Panc1 (cell line): Measurements from ENCODE around the gene ZNF692. TPM values are rescaled to one million over a fixed set of nuclear protein-coding genes. Genes with fewer than 3 reads are reported as not detected.
A peak's percentile ranks its signal among the peaks of the same experiment; 100 is the strongest.

Source experiments
- ATAC-seq: fragments of 200-7000 bp; cut with Tn5 transposase; 2 replicates; pipeline ENCODE4 v1.9.1; 2020; ENCODE audit warnings: mild to moderate bottlenecking, moderate library complexity
- BruUV-seq: library from RNA; stranded (reverse); fragments of 400-500 nt; replicated peaks from 2 replicates; lab custom pipeline; 2021; lab: Mats Ljungman, UMichigan
- CTCF ChIA-PET: fragments of 300-600 bp; sonication (Branson Sonifier 250); formaldehyde crosslinking; loops from one replicate; lab custom pipeline; 2022; ENCODE audit warnings: antibody characterized with exemption; lab: Charles Lee
- POLR2A ChIA-PET: fragments of 300-600 bp; sonication (Branson Sonifier 250); formaldehyde crosslinking; loops from one replicate; lab custom pipeline; 2022; ENCODE audit warnings: antibody characterized with exemption; lab: Charles Lee
- DNase-seq: peaks from one replicate; pipeline ENCODE4 v3.0.0-alpha.2; 2010; ENCODE audit warnings: low read depth, low spot score
- H3K27ac ChIP-seq: 2 replicates; pipeline ENCODE4 v1.5.1; 2011; ENCODE audit warnings: mild to moderate bottlenecking, low read length, inconsistent platforms
- H3K27me3 ChIP-seq: fragments of 200-500 bp; sonication (Bioruptor generic); 2 replicates; pipeline ENCODE4 v1.6.0; 2014; ENCODE audit warnings: low read length, inconsistent platforms; ENCODE audit not compliant: control insufficient read depth, insufficient read depth
- H3K36me3 ChIP-seq: fragments of 200-500 bp; sonication (Bioruptor generic); 2 replicates; pipeline ENCODE4 v1.5.1; 2014; ENCODE audit warnings: inconsistent platforms, mild to moderate bottlenecking, low read length, moderate library complexity; ENCODE audit not compliant: control insufficient read depth, insufficient read depth
- H3K4me1 ChIP-seq: 2 replicates; pipeline ENCODE4 v1.5.1; 2011; ENCODE audit warnings: inconsistent platforms, mild to moderate bottlenecking, low read length, moderate library complexity; ENCODE audit not compliant: control insufficient read depth, insufficient read depth
- H3K4me3 ChIP-seq, 2 experiments: 2 replicates each; pipeline ENCODE4 v1.5.1; 2011 to 2012; ENCODE audit warnings: low read depth in 2 of 2, low read length in 2 of 2, mild to moderate bottlenecking in 2 of 2, inconsistent platforms in 1 of 2, moderate library complexity in 1 of 2
- H3K9me3 ChIP-seq: fragments of 200-500 bp; sonication (Bioruptor generic); 2 replicates; pipeline ENCODE4 v1.5.1; 2014; ENCODE audit warnings: low read depth, mild to moderate bottlenecking, inconsistent platforms, low read length, moderate library complexity; ENCODE audit not compliant: control insufficient read depth, insufficient read depth
- POLR2AphosphoS5 ChIP-seq: IDR thresholded peaks from 2 replicates; pipeline ENCODE4 v1.6.1; 2012; ENCODE audit warnings: mild to moderate bottlenecking, low read depth, low read length, moderate library complexity
- SIN3A ChIP-seq: IDR thresholded peaks from 2 replicates; pipeline ENCODE4 v1.6.1; 2012; ENCODE audit warnings: low read depth, mild to moderate bottlenecking, low read length, moderate library complexity, borderline replicate concordance; ENCODE audit not compliant: insufficient read depth
- TCF7L2 ChIP-seq: IDR thresholded peaks from 2 replicates; pipeline ENCODE4 v1.6.1; 2011; ENCODE audit warnings: mild to moderate bottlenecking, low read depth, low read length, inconsistent platforms
- in situ Hi-C: cut with HindIII; loops from 2 replicates; pipeline ENCODE4 v1.10.0; 2016; ENCODE audit warnings: low sequenced_read_pairs, low pct_unique_long_range_greater_than_20kb
- intact Hi-C: fragments of 100-400 bp; cut with micrococcal nuclease; formaldehyde crosslinking; loops from one replicate; pipeline ENCODE4 v1.10.0; 2022; ENCODE audit not compliant: unreplicated experiment
- total RNA-seq: library from RNA; stranded (reverse); gene quantifications from one replicate; pipeline ENCODE4 v1.2.1, GENCODE V29; 2021; ENCODE audit not compliant: unreplicated experiment
- TF ChIP-seq, protein P1 (sequence below), 2 experiments: IDR thresholded peaks; 2 replicates each; pipeline ENCODE4 v1.6.1; 2011 to 2012; ENCODE audit warnings: low read depth in 2 of 2, control low read depth in 1 of 2, low read length in 1 of 2, mild to moderate bottlenecking in 1 of 2, moderate library complexity in 1 of 2; ENCODE audit not compliant: insufficient read depth in 1 of 2
- TF ChIP-seq, protein P2 (sequence below): fragments of 450-650 bp; IDR thresholded peaks from 2 replicates; pipeline ENCODE4 v1.5.1; 2017; ENCODE audit warnings: mild to moderate bottlenecking

ZNF692 gene
- total RNA-seq, 1 experiment from 2014 or later: 62.3 TPM

DNA sequence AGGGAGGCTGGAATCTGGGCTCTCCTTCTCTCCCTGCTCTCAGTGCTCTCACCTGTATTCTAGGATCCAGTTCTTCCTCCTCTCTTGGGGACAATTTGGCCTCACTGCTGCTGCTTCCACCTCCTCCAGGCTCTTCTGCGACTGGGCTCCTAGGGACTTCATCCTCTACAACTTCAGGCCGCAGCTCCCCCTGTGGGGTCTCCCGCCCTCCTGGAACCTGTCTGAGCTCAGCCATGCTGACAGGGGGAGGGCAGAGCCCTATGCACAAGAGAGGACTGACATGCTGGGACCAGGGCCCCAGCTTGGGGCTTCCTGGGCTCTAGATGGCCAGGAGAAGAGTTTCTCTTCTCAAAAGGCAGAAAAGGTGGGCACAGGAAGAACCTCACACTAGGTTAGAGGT lies 34.2 kb downstream of the ZNF692 start:
- POLR2A ChIA-PET: no interaction called here
- DNase-seq: no peak
- CTCF ChIA-PET: no interaction called here

DNA sequence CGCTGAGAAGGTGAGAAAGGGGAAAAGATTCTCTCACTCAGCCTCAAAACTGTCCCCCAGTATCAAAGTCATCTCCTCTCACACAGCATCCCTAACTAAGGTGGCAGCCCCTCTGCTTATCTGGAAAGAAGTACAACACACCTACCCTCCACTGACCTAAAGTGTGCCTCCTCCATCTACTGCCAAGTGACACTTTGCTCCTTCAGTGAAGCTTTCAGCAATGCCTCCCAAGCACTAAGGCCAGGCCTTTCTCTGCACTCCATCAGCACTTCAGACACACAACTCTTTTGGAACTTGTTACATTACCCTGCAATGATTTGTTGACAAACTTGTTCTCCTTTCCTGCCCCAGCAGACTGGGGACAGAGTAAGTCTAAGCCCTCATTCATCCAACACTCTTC lies 34.6 kb downstream of the ZNF692 start:
- Histone ChIP-seq H3K4me3 (peak overlapping the region in 1 of 2 experiments; percentile 85; a peak in 1 of 4 replicates), H3K9me3 (no peaks in the 10 kb centered on the region), H3K27me3 (no peaks in the 10 kb centered on the region), H3K36me3 (no peaks in the 10 kb centered on the region), H3K27ac (peak overlapping the region; percentile 23; the same call in 1 of the 2 replicates), H3K4me1 (peaks cover 15% of the 10 kb centered on the region)
- intact Hi-C loops (no loop called here), in situ Hi-C loops (no loop called here)
- DNase-seq: no peak
- ATAC-seq: no peak
- POLR2A ChIA-PET: no interaction called here
- CTCF ChIA-PET: no interaction called here
- TF ChIP-seq SIN3A: no peak
- TF ChIP-seq, protein P1, sequence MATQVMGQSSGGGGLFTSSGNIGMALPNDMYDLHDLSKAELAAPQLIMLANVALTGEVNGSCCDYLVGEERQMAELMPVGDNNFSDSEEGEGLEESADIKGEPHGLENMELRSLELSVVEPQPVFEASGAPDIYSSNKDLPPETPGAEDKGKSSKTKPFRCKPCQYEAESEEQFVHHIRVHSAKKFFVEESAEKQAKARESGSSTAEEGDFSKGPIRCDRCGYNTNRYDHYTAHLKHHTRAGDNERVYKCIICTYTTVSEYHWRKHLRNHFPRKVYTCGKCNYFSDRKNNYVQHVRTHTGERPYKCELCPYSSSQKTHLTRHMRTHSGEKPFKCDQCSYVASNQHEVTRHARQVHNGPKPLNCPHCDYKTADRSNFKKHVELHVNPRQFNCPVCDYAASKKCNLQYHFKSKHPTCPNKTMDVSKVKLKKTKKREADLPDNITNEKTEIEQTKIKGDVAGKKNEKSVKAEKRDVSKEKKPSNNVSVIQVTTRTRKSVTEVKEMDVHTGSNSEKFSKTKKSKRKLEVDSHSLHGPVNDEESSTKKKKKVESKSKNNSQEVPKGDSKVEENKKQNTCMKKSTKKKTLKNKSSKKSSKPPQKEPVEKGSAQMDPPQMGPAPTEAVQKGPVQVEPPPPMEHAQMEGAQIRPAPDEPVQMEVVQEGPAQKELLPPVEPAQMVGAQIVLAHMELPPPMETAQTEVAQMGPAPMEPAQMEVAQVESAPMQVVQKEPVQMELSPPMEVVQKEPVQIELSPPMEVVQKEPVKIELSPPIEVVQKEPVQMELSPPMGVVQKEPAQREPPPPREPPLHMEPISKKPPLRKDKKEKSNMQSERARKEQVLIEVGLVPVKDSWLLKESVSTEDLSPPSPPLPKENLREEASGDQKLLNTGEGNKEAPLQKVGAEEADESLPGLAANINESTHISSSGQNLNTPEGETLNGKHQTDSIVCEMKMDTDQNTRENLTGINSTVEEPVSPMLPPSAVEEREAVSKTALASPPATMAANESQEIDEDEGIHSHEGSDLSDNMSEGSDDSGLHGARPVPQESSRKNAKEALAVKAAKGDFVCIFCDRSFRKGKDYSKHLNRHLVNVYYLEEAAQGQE (IDR thresholded peaks at IDR 0.05; ENCODE audit: insufficient read depth in 1 of 2, low read depth in 2 of 2, low read length in 1 of 2): no peak
- TF ChIP-seq, protein P2, sequence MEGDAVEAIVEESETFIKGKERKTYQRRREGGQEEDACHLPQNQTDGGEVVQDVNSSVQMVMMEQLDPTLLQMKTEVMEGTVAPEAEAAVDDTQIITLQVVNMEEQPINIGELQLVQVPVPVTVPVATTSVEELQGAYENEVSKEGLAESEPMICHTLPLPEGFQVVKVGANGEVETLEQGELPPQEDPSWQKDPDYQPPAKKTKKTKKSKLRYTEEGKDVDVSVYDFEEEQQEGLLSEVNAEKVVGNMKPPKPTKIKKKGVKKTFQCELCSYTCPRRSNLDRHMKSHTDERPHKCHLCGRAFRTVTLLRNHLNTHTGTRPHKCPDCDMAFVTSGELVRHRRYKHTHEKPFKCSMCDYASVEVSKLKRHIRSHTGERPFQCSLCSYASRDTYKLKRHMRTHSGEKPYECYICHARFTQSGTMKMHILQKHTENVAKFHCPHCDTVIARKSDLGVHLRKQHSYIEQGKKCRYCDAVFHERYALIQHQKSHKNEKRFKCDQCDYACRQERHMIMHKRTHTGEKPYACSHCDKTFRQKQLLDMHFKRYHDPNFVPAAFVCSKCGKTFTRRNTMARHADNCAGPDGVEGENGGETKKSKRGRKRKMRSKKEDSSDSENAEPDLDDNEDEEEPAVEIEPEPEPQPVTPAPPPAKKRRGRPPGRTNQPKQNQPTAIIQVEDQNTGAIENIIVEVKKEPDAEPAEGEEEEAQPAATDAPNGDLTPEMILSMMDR: no peak
- TF ChIP-seq POLR2AphosphoS5: no peak
- TF ChIP-seq TCF7L2: no peak
- no TSS peak for BruUV-seq

More for the DNA sequence above, 34.2 kb downstream of the ZNF692 start:
- ATAC-seq: no peak
- Histone ChIP-seq H3K9me3 (no peaks in the 10 kb centered on the region), H3K4me3 (peak overlapping the region; percentile 85 to 87), H3K27ac (peak overlapping the region; percentile 99), H3K27me3 (no peaks in the 10 kb centered on the region), H3K36me3 (no peaks in the 10 kb centered on the region), H3K4me1 (peaks cover 15% of the 10 kb centered on the region)
- in situ Hi-C loops (no loop called here), intact Hi-C loops (no loop called here)
- TF ChIP-seq, protein P1 (IDR thresholded peaks at IDR 0.05; ENCODE audit: insufficient read depth in 1 of 2, low read depth in 2 of 2, low read length in 1 of 2): no peak
- TF ChIP-seq SIN3A (no peak), POLR2AphosphoS5 (no peak), TCF7L2 (no peak)
- TF ChIP-seq, protein P2: no peak
- no TSS peak for BruUV-seq
